Left ventricle myocardium inferior (tissue), 1 donor: ENCODE results near the gene NUB1. TPM values are rescaled to one million over a fixed set of nuclear protein-coding genes. Genes with fewer than 3 reads are reported as not detected.

Experiments used
- DNase-seq: peaks from one replicate; pipeline ENCODE4 v3.0.0-alpha.2; 2020
- H3K27ac ChIP-seq: fragments of 200-600 bp; replicated peaks from 2 replicates; pipeline ENCODE4 v1.8.0; 2021
- H3K27me3 ChIP-seq: fragments of 200-600 bp; 2 replicates; pipeline ENCODE4 v1.8.0; 2021; ENCODE audit warnings: low read depth
- H3K36me3 ChIP-seq: fragments of 200-600 bp; 2 replicates; pipeline ENCODE4 v1.8.0; 2021
- H3K4me1 ChIP-seq: fragments of 200-600 bp; 2 replicates; pipeline ENCODE4 v1.8.0; 2021
- H3K4me3 ChIP-seq: fragments of 200-600 bp; 2 replicates; pipeline ENCODE4 v1.8.0; 2021; ENCODE audit warnings: mild to moderate bottlenecking, moderate library complexity
- H3K9me3 ChIP-seq: fragments of 200-600 bp; replicated peaks from 2 replicates; pipeline ENCODE4 v1.8.0; 2021
- intact Hi-C: fragments of 100-400 bp; cut with micrococcal nuclease; formaldehyde crosslinking; loops from one replicate; pipeline ENCODE4 v1.11.0; 2022
- total RNA-seq: library from RNA; stranded (reverse); fragmentation: NEBNext Ultra II Directional; extraction: Animal tissue kit (Norgen Biotek cat#: 25700); gene quantifications from one replicate; pipeline ENCODE4 v1.2.1, GENCODE V29; 2021
- TF ChIP-seq, protein P1 (sequence below): fragments of 200-600 bp; IDR thresholded peaks from 2 replicates; pipeline ENCODE4 v1.8.0; 2021; ENCODE audit warnings: antibody characterized with exemption, mild to moderate bottlenecking, borderline replicate concordance
- donor health status: DM: no; HTN: yes; CAD: no; lungs with severe emphysema.

NUB1 gene
- total RNA-seq, 1 donor from 2014 or later, result 39.5 TPM

DNA sequence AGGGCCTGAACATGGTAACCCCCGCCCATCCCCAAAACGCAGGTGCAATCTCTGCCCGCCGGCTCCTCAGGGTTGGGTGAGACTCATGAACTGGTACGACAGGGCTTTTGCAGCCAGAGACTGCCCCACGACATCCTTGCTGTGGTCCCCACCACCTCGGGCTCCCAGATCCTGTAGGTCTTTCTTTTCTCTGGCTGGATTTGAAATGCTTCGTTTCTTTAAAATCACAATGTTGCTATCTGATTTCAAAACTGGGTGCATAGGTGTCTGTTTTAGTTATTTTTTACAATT, 46.3 kb downstream of the NUB1 start:
- H3K36me3 ChIP-seq, result no peaks in the 10 kb centered on the region
- DNase-seq, result no peak
- H3K4me3 ChIP-seq, result no peak overlapping the region
- no peaks in the 10 kb centered on the region for H3K4me1 ChIP-seq
- H3K27me3 ChIP-seq, result peaks cover 38% of the 10 kb centered on the region
- H3K27ac ChIP-seq, result no peak overlapping the region
- TF ChIP-seq, protein P1, sequence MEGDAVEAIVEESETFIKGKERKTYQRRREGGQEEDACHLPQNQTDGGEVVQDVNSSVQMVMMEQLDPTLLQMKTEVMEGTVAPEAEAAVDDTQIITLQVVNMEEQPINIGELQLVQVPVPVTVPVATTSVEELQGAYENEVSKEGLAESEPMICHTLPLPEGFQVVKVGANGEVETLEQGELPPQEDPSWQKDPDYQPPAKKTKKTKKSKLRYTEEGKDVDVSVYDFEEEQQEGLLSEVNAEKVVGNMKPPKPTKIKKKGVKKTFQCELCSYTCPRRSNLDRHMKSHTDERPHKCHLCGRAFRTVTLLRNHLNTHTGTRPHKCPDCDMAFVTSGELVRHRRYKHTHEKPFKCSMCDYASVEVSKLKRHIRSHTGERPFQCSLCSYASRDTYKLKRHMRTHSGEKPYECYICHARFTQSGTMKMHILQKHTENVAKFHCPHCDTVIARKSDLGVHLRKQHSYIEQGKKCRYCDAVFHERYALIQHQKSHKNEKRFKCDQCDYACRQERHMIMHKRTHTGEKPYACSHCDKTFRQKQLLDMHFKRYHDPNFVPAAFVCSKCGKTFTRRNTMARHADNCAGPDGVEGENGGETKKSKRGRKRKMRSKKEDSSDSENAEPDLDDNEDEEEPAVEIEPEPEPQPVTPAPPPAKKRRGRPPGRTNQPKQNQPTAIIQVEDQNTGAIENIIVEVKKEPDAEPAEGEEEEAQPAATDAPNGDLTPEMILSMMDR, result no peak
- no peaks in the 10 kb centered on the region for H3K9me3 ChIP-seq
- intact Hi-C loops, result no loop called here

DNA sequence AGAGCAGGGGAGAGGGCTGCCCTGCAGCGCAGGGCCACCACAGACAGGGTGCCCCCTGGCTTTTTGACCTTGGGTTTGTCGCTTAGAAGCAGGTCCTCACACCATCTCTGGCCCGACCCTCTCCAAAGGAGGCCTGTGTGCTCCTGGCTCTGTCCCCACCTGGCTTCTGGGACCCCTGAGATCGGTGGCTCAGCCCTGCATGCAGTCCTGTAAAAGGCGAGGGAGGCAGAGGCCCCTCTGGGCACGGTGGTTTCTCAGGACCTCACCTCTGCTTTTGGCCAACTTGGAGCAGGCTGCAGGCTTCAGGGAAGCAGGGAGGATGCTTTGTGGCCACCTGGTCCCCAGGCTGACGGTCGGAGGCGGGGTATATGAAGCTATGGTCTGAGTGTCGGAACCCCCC, 46.8 kb downstream of the NUB1 start:
- Histone ChIP-seq H3K9me3 (no peaks in the 10 kb centered on the region), H3K36me3 (no peaks in the 10 kb centered on the region), H3K27ac (no peak overlapping the region), H3K4me3 (no peak overlapping the region), H3K27me3 (peaks cover 38% of the 10 kb centered on the region), H3K4me1 (no peaks in the 10 kb centered on the region)
- no peak for DNase-seq
- intact Hi-C loops, result no loop called here
- TF ChIP-seq, protein P1, result no peak

DNA sequence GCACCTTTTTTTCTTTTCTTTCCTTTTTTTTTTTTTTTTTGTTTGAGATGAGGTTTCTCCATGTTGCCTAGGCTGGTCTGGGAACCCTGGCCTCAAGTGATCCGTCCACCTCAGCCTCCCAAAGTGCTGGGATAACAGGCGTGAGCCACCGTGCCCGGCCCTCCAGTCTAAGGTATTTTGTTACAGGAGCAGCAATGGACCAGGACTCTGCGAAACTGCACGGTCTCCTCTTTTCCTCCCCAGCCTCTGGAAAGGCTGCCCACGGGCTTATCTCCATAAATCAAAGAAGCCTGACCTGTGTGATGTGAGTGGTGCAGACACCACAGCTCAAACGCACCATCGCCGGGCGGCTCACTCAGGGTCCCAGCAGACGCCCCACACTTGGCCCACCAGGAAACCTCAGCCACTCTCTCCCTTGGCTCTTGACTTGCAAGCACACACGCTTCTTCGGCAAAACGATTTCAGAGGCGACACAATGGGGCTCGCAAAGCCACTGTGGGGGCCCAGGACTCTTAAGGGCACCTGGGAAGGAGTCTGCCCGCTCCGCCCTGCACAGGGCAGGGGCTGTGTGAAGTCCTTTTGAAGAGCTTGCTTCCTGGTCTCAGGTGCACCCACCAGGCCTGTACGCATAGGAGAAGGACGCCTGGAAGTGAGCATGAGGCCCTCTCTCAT, 47.6 kb downstream of the NUB1 start:
- DNase-seq, result peak; percentile 2
- Histone ChIP-seq H3K36me3 (no peaks in the 10 kb centered on the region), H3K27me3 (peaks cover 40% of the 10 kb centered on the region), H3K27ac (no peak overlapping the region), H3K4me3 (no peak overlapping the region), H3K4me1 (no peaks in the 10 kb centered on the region), H3K9me3 (no peaks in the 10 kb centered on the region)
- TF ChIP-seq, protein P1, result no peak
- intact Hi-C loops, result no loop called here

DNA sequence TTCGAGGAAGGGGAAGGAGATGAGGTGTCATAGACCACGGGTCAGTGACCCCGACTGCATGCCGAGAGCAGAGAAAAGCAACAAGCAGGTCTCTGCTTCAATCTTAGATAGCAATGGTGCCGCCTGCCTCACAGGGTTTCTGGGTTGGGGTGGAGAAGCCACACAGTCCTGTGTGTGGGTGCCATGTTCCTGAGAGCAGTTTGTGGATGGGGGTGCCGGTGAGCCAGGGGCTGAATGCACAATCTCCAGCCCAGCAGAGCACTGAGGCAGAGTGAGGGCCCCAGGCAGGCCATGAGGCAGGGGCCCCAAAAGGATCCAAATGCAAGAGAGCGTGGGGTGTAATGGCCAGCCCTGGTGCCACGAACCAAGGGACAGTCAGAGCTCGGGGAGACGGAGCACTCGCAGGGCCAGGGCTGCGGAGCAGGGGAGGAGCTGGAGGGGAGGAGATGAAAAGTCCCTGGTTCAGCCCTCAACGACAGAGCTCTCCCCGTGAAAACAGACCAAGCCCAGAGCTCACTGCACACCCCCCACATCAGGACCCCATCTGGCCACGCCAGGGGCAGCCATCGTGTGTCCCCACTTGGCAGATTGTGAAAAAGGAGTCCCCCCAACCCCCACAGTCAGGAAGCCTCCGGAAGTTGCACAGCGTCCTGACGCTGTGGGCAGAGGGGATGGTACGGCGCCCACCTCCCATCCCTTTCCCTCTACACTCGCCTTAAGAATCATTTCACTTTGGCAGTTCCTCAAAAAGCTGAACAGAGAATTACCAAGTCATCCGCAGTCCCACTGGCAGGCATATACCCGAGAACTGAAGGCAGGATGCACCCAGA, 48.4 kb downstream of the NUB1 start:
- no peak overlapping the region for H3K4me3 ChIP-seq
- peaks cover 38% of the 10 kb centered on the region for H3K27me3 ChIP-seq
- no peaks in the 10 kb centered on the region for H3K4me1 ChIP-seq
- H3K27ac ChIP-seq, result no peak overlapping the region
- no peaks in the 10 kb centered on the region for H3K36me3 ChIP-seq
- H3K9me3 ChIP-seq, result no peaks in the 10 kb centered on the region
- TF ChIP-seq, protein P1, result no peak
- intact Hi-C loops, result no loop called here
- peak; percentile 10 for DNase-seq

DNA sequence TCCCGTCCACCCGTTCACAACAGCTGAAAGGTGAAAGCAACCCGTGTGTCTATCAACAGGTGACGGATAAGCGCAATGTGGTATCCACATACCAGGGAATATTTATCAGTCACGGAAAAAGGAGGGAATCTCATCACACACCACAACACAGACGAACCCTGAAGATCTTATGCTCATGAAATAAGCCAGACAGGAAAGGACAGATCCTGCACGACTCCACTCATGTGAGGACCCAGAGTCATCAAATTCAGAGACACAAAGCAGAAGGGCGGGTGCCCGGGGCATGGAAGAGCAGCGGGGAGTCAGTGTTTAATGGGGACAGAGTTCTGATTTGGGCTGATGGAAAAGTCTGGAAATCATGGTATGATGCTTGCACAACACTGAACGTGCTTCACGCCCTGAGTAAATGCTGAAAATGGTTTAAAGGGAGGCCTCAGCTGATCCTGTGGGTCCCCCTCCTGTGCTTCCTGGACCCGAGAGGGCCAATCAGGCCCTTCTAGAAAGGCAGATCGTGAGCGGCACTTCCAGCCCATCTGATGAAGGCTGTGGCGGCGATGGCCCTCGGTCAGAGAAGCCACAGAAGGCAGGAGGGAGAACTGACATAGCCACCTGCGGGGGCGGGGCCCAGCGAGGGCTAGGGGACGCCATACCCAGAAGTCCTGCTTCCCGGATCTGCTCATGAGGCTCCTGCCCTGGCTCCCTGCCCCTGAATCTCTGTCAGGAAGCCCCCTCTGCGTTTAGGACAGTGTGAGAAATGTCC, 49.2 kb downstream of the NUB1 start:
- peaks cover 30% of the 10 kb centered on the region for H3K27me3 ChIP-seq
- no peak overlapping the region for H3K27ac ChIP-seq
- H3K4me3 ChIP-seq, result no peak overlapping the region
- intact Hi-C loops, result no loop called here
- DNase-seq, result peak; percentile 10
- H3K9me3 ChIP-seq, result no peaks in the 10 kb centered on the region
- TF ChIP-seq, protein P1, result no peak
- no peaks in the 10 kb centered on the region for H3K36me3 ChIP-seq
- no peaks in the 10 kb centered on the region for H3K4me1 ChIP-seq
